Measurements from ENCODE around the gene DBP.

DNA sequence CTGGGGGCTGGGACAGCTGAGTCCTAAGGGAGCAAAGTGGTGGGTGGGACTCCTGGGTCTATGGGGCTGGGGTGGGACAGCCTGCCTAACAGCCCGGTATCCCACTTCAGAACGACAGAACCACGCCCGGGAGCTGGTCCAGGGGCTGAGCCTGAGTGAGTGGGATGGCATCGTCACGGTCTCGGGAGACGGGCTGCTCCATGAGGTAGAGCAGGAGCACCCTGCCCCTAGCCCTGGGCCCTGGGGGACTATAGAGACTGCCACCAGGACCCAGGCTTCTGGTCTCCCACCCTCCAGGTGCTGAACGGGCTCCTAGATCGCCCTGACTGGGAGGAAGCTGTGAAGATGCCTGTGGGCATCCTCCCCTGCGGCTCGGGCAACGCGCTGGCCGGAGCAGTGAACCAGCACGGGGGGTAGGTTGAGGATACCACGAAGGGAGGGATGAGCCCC lies 9.3 kb downstream of the DBP start:
- TF ChIP-seq, protein P1, sequence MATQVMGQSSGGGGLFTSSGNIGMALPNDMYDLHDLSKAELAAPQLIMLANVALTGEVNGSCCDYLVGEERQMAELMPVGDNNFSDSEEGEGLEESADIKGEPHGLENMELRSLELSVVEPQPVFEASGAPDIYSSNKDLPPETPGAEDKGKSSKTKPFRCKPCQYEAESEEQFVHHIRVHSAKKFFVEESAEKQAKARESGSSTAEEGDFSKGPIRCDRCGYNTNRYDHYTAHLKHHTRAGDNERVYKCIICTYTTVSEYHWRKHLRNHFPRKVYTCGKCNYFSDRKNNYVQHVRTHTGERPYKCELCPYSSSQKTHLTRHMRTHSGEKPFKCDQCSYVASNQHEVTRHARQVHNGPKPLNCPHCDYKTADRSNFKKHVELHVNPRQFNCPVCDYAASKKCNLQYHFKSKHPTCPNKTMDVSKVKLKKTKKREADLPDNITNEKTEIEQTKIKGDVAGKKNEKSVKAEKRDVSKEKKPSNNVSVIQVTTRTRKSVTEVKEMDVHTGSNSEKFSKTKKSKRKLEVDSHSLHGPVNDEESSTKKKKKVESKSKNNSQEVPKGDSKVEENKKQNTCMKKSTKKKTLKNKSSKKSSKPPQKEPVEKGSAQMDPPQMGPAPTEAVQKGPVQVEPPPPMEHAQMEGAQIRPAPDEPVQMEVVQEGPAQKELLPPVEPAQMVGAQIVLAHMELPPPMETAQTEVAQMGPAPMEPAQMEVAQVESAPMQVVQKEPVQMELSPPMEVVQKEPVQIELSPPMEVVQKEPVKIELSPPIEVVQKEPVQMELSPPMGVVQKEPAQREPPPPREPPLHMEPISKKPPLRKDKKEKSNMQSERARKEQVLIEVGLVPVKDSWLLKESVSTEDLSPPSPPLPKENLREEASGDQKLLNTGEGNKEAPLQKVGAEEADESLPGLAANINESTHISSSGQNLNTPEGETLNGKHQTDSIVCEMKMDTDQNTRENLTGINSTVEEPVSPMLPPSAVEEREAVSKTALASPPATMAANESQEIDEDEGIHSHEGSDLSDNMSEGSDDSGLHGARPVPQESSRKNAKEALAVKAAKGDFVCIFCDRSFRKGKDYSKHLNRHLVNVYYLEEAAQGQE (IDR thresholded peaks at IDR 0.05; ENCODE audit: unreplicated experiment), result no peak
- TF ChIP-seq STAT1 (IDR thresholded peaks at IDR 0.05; ENCODE audit: unreplicated experiment), result no peak
- TF ChIP-seq, protein P2, sequence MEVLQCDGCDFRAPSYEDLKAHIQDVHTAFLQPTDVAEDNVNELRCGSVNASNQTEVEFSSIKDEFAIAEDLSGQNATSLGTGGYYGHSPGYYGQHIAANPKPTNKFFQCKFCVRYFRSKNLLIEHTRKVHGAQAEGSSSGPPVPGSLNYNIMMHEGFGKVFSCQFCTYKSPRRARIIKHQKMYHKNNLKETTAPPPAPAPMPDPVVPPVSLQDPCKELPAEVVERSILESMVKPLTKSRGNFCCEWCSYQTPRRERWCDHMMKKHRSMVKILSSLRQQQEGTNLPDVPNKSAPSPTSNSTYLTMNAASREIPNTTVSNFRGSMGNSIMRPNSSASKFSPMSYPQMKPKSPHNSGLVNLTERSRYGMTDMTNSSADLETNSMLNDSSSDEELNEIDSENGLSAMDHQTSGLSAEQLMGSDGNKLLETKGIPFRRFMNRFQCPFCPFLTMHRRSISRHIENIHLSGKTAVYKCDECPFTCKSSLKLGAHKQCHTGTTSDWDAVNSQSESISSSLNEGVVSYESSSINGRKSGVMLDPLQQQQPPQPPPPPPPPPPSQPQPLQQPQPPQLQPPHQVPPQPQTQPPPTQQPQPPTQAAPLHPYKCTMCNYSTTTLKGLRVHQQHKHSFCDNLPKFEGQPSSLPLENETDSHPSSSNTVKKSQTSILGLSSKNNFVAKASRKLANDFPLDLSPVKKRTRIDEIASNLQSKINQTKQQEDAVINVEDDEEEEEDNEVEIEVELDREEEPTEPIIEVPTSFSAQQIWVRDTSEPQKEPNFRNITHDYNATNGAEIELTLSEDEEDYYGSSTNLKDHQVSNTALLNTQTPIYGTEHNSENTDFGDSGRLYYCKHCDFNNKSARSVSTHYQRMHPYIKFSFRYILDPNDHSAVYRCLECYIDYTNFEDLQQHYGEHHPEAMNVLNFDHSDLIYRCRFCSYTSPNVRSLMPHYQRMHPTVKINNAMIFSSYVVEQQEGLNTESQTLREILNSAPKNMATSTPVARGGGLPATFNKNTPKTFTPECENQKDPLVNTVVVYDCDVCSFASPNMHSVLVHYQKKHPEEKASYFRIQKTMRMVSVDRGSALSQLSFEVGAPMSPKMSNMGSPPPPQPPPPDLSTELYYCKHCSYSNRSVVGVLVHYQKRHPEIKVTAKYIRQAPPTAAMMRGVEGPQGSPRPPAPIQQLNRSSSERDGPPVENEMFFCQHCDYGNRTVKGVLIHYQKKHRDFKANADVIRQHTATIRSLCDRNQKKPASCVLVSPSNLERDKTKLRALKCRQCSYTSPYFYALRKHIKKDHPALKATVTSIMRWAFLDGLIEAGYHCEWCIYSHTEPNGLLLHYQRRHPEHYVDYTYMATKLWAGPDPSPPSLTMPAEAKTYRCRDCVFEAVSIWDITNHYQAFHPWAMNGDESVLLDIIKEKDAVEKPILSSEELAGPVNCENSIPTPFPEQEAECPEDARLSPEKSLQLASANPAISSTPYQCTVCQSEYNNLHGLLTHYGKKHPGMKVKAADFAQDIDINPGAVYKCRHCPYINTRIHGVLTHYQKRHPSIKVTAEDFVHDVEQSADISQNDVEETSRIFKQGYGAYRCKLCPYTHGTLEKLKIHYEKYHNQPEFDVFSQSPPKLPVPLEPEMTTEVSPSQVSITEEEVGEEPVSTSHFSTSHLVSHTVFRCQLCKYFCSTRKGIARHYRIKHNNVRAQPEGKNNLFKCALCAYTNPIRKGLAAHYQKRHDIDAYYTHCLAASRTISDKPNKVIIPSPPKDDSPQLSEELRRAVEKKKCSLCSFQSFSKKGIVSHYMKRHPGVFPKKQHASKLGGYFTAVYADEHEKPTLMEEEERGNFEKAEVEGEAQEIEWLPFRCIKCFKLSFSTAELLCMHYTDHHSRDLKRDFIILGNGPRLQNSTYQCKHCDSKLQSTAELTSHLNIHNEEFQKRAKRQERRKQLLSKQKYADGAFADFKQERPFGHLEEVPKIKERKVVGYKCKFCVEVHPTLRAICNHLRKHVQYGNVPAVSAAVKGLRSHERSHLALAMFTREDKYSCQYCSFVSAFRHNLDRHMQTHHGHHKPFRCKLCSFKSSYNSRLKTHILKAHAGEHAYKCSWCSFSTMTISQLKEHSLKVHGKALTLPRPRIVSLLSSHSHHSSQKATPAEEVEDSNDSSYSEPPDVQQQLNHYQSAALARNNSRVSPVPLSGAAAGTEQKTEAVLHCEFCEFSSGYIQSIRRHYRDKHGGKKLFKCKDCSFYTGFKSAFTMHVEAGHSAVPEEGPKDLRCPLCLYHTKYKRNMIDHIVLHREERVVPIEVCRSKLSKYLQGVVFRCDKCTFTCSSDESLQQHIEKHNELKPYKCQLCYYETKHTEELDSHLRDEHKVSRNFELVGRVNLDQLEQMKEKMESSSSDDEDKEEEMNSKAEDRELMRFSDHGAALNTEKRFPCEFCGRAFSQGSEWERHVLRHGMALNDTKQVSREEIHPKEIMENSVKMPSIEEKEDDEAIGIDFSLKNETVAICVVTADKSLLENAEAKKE (CRISPR knock-in tag; IDR thresholded peaks at IDR 0.05), result no peak
- TF ChIP-seq EZH2 (IDR thresholded peaks at IDR 0.05; ENCODE audit: low read depth, unreplicated experiment), result no peak
- TF ChIP-seq, protein P3, sequence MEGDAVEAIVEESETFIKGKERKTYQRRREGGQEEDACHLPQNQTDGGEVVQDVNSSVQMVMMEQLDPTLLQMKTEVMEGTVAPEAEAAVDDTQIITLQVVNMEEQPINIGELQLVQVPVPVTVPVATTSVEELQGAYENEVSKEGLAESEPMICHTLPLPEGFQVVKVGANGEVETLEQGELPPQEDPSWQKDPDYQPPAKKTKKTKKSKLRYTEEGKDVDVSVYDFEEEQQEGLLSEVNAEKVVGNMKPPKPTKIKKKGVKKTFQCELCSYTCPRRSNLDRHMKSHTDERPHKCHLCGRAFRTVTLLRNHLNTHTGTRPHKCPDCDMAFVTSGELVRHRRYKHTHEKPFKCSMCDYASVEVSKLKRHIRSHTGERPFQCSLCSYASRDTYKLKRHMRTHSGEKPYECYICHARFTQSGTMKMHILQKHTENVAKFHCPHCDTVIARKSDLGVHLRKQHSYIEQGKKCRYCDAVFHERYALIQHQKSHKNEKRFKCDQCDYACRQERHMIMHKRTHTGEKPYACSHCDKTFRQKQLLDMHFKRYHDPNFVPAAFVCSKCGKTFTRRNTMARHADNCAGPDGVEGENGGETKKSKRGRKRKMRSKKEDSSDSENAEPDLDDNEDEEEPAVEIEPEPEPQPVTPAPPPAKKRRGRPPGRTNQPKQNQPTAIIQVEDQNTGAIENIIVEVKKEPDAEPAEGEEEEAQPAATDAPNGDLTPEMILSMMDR (conservative IDR thresholded peaks at IDR 0.05; ENCODE audit: low read depth in 2 of 2), result no peak
- 0 out of 2 replicates have a peak, but pooled peaks have one; percentile 12 for TF ChIP-seq POLR2AphosphoS5 (IDR thresholded peaks at IDR 0.05; ENCODE audit: low read depth)

Measured in GM23338 (cell line).